Measurements from ENCODE around the gene TDRD1. TPM values are rescaled to one million over a fixed set of nuclear protein-coding genes. Genes with fewer than 3 reads are reported as not detected.

The TDRD1 gene
- total RNA-seq, 1 donor from 2014 or later = not detected

DNA sequence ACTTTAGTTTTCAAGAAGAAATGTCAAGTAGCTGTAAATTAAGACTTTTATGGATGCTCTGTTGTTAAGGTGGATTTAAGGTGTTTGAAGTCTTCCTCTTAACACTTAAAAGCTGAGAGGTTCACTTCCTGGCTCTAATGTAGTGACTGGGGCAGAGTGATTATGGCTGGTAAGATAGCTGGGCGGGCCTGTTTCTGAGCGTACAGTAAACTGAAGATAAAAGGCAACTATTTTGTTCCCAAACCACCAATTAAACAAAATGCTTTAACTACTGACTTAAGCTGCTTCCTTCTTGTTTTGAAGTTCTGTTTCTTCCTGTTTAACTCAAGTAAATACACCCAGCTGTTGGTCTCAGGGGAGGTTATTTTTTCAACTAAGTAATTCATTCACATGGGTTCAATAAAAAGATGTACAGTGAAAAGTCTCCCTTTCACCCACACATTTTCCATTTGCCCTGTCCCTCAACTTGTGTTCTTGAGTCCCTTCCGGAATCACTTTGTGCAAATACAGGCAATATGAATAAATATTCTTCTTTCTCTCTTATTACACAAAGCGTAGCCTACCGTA lies 79.2 kb downstream of the TDRD1 start:
- H3K27me3 Mint-ChIP-seq (ENCODE audit: low read depth) = peaks cover 5% of the 10 kb centered on the region
- TF ChIP-seq, protein P1, sequence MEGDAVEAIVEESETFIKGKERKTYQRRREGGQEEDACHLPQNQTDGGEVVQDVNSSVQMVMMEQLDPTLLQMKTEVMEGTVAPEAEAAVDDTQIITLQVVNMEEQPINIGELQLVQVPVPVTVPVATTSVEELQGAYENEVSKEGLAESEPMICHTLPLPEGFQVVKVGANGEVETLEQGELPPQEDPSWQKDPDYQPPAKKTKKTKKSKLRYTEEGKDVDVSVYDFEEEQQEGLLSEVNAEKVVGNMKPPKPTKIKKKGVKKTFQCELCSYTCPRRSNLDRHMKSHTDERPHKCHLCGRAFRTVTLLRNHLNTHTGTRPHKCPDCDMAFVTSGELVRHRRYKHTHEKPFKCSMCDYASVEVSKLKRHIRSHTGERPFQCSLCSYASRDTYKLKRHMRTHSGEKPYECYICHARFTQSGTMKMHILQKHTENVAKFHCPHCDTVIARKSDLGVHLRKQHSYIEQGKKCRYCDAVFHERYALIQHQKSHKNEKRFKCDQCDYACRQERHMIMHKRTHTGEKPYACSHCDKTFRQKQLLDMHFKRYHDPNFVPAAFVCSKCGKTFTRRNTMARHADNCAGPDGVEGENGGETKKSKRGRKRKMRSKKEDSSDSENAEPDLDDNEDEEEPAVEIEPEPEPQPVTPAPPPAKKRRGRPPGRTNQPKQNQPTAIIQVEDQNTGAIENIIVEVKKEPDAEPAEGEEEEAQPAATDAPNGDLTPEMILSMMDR (IDR thresholded peaks at IDR 0.05) = no peak
- H3K9me3 Mint-ChIP-seq (ENCODE audit: low read depth) = no peaks in the 10 kb centered on the region
- H3K36me3 Mint-ChIP-seq (ENCODE audit: low read depth) = peaks cover 1% of the 10 kb centered on the region
- no peak overlapping the region for H3K4me3 Mint-ChIP-seq (ENCODE audit: unreplicated experiment)
- no peak for DNase-seq (ENCODE audit: low spot score)
- no peak overlapping the region for H3K27ac Mint-ChIP-seq (ENCODE audit: unreplicated experiment)
- peaks cover 4% of the 10 kb centered on the region for H3K4me1 Mint-ChIP-seq (ENCODE audit: low read depth)

DNA sequence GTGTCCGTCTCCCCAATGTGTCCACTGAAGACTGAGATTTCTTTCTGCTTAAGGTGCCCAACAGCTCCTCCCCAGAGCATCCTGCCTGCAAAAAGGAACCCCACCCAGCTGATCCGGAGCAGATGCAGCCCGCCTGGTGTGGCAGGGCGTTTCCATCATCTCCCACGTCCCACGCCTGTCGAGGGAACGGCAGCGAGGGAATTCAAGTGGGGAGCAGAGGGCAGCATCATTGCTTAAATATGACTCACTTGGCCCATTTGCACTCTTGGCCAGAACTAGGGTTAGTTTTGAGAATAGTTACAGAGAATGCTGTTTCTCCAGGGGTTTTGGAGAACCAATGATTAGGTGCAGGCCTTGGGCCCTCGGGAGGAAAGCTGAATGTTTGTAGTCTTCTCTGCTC lies 80.7 kb downstream of the TDRD1 start:
- Mint-ChIP-seq H3K4me1 (ENCODE audit: low read depth) (peaks cover 4% of the 10 kb centered on the region), H3K4me3 (ENCODE audit: unreplicated experiment) (no peak overlapping the region), H3K36me3 (ENCODE audit: low read depth) (no peaks in the 10 kb centered on the region), H3K27ac (ENCODE audit: unreplicated experiment) (no peak overlapping the region), H3K9me3 (ENCODE audit: low read depth) (no peaks in the 10 kb centered on the region), H3K27me3 (ENCODE audit: low read depth) (no peaks in the 10 kb centered on the region)
- TF ChIP-seq, protein P1 (IDR thresholded peaks at IDR 0.05) = no peak
- DNase-seq (ENCODE audit: low spot score) = no peak

DNA sequence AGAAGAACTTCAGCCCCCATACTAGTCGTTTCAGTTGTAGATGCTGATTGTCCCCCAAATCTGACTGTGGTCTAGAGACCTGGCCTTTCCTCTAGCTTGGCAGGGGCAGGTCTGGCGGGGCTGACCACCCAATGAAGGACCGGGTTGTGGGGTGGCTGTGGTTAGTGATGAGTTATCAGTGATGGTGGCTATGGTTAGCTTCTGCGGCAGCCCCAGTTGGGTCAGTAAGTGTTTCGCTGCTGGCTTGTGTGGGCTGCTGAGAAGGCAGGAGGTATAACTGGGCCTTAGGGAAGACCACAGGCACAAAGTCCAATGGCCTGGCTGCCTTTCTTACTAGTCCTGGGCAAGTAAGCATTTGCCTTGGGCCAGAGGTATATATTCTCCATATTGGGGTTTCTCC lies 81.2 kb downstream of the TDRD1 start:
- H3K27me3 Mint-ChIP-seq (ENCODE audit: low read depth) = no peaks in the 10 kb centered on the region
- peaks cover 4% of the 10 kb centered on the region for H3K4me1 Mint-ChIP-seq (ENCODE audit: low read depth)
- H3K27ac Mint-ChIP-seq (ENCODE audit: unreplicated experiment) = no peak overlapping the region
- TF ChIP-seq, protein P1 (IDR thresholded peaks at IDR 0.05) = no peak
- no peak for DNase-seq (ENCODE audit: low spot score)
- no peak overlapping the region for H3K4me3 Mint-ChIP-seq (ENCODE audit: unreplicated experiment)
- H3K36me3 Mint-ChIP-seq (ENCODE audit: low read depth) = no peaks in the 10 kb centered on the region
- H3K9me3 Mint-ChIP-seq (ENCODE audit: low read depth) = no peaks in the 10 kb centered on the region

DNA sequence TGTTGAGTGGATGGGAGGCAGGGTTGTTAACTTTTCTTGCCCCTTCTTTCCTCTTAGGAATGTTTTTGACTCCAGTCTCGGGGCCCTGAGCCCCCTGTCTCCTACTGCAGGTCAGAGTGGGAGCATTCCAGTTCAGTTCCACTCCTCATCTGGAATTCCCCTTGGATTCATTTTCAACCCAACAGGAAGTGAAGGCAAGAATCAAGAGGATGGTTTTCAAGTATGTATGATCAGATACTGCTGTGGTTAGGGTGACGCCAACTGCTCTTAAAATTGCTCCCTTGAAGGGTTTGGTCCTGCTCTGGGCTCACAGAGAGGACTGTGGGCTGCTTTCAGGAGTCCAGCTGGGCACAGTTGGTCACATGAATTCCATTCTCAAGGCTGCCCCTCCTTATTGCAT lies 81.9 kb downstream of the TDRD1 start:
- TF ChIP-seq, protein P1 (IDR thresholded peaks at IDR 0.05) = no peak
- no peak overlapping the region for H3K27ac Mint-ChIP-seq (ENCODE audit: unreplicated experiment)
- no peak for DNase-seq (ENCODE audit: low spot score)

DNA sequence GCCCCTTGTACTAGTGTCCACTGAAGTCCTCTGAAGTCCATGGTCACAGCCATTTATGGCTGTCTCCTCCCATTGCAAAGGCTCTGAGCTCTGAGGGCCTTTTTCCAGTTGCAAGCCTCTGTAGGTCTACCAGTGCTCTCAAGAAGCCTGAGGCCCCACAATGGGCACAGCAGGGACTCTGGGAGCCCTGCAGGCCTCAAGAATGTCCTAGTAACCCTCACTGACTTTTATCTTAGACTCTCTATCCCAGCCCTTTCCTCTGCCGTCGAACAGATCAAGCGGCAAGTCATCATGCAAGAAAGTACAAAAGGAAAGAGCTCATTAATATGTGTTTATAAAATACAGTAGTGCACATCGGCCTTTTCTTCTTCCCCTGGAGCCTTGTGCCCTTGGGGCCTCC lies 83.3 kb downstream of the TDRD1 start:
- Mint-ChIP-seq H3K4me3 (ENCODE audit: unreplicated experiment) (no peak overlapping the region), H3K27me3 (ENCODE audit: low read depth) (no peaks in the 10 kb centered on the region), H3K27ac (ENCODE audit: unreplicated experiment) (no peak overlapping the region), H3K9me3 (ENCODE audit: low read depth) (no peaks in the 10 kb centered on the region), H3K4me1 (ENCODE audit: low read depth) (peaks cover 4% of the 10 kb centered on the region), H3K36me3 (ENCODE audit: low read depth) (no peaks in the 10 kb centered on the region)
- DNase-seq (ENCODE audit: low spot score) = no peak
- TF ChIP-seq, protein P1 (IDR thresholded peaks at IDR 0.05) = no peak

More for the DNA sequence above, 81.9 kb downstream of the TDRD1 start:
- Mint-ChIP-seq H3K27me3 (ENCODE audit: low read depth) (no peaks in the 10 kb centered on the region), H3K4me3 (ENCODE audit: unreplicated experiment) (no peak overlapping the region), H3K9me3 (ENCODE audit: low read depth) (no peaks in the 10 kb centered on the region), H3K36me3 (ENCODE audit: low read depth) (no peaks in the 10 kb centered on the region), H3K4me1 (ENCODE audit: low read depth) (peaks cover 4% of the 10 kb centered on the region)
